ENCODE data around the gene CELF1.

GRCh38 chr11:47431356-47432083, 121.4 kb downstream of the CELF1 start:
- TF ChIP-seq CTCF (IDR thresholded peaks at IDR 0.05; ENCODE audit: poor library complexity, severe bottlenecking) (no peak), SMC3 (conservative IDR thresholded peaks at IDR 0.05; ENCODE audit: poor library complexity) (no peak), MXI1 (conservative IDR thresholded peaks at IDR 0.05; ENCODE audit: poor library complexity, severe bottlenecking) (no peak)

Measured in neural cell (in vitro differentiated cells).